Neural progenitor cell (in vitro differentiated cells): ENCODE results near the gene TSLP. TPM values are rescaled to one million over a fixed set of nuclear protein-coding genes. Genes with fewer than 3 reads are reported as not detected.
A peak's percentile ranks its signal among the peaks of the same experiment; 100 is the strongest.

Experiments used
- DNase-seq: peaks from one replicate; pipeline ENCODE4 v3.0.0-alpha.2; 2016; ENCODE audit warnings: low spot score
- H2AFZ ChIP-seq: fragments of 200-600 bp; sonication (generic); replicated peaks from 2 replicates; pipeline ENCODE4 v1.6.1; 2016; ENCODE audit warnings: antibody characterized with exemption
- H3F3A ChIP-seq: fragments of 200-600 bp; sonication (generic); 2 replicates; pipeline ENCODE4 v1.6.1; 2016; ENCODE audit warnings: antibody characterized with exemption, low read depth
- H3K27ac ChIP-seq: fragments of 200-600 bp; sonication (generic); 2 replicates; pipeline ENCODE4 v1.5.1; 2016; ENCODE audit warnings: mild to moderate bottlenecking
- H3K27me3 ChIP-seq: fragments of 200-600 bp; sonication (generic); 2 replicates; pipeline ENCODE4 v1.6.1; 2016; ENCODE audit warnings: mild to moderate bottlenecking, moderate library complexity
- H3K36me3 ChIP-seq: fragments of 200-600 bp; sonication (generic); 2 replicates; pipeline ENCODE4 v1.5.1; 2016
- H3K4me1 ChIP-seq: fragments of 200-600 bp; sonication (generic); 2 replicates; pipeline ENCODE4 v1.6.1; 2016; ENCODE audit warnings: mixed run types
- H3K4me2 ChIP-seq: fragments of 200-600 bp; sonication (generic); 2 replicates; pipeline ENCODE4 v1.6.1; 2016
- H3K4me3 ChIP-seq: fragments of 200-600 bp; sonication (generic); 2 replicates; pipeline ENCODE4 v1.5.1; 2016
- H3K79me2 ChIP-seq: fragments of 200-600 bp; sonication (generic); 2 replicates; pipeline ENCODE4 v1.6.1; 2016; ENCODE audit warnings: low read depth
- H3K9ac ChIP-seq: fragments of 200-600 bp; sonication (generic); 2 replicates; pipeline ENCODE4 v1.6.1; 2016
- H3K9me3 ChIP-seq: fragments of 200-600 bp; sonication (generic); 2 replicates; pipeline ENCODE4 v1.5.1; 2016; ENCODE audit warnings: low read depth
- H4K20me1 ChIP-seq: fragments of 200-600 bp; sonication (generic); 2 replicates; pipeline ENCODE4 v1.6.1; 2016; ENCODE audit warnings: low read depth
- H3K27ac Mint-ChIP-seq: 3 replicates; pipeline ENCODE4 v1.8.0; 2021; ENCODE audit warnings: mixed read lengths
- H3K27me3 Mint-ChIP-seq: 2 replicates; pipeline ENCODE4 v1.8.0; 2022; ENCODE audit warnings: low read depth, mild to moderate bottlenecking, inconsistent platforms, moderate library complexity, mixed read lengths; ENCODE audit not compliant: insufficient read depth
- H3K36me3 Mint-ChIP-seq: 3 replicates; pipeline ENCODE4 v1.8.0; 2021; ENCODE audit warnings: mixed read lengths
- H3K4me1 Mint-ChIP-seq: 3 replicates; pipeline ENCODE4 v1.8.0; 2021; ENCODE audit warnings: mixed read lengths
- H3K4me3 Mint-ChIP-seq: 3 replicates; pipeline ENCODE4 v1.8.0; 2021; ENCODE audit warnings: mild to moderate bottlenecking, moderate library complexity, mixed read lengths
- H3K9me3 Mint-ChIP-seq: 3 replicates; pipeline ENCODE4 v1.8.0; 2020; ENCODE audit warnings: mixed read lengths
- CTCF ChIP-seq: fragments of 200-600 bp; sonication (generic); IDR thresholded peaks from 2 replicates; pipeline ENCODE4 v1.5.1; 2017; ENCODE audit warnings: antibody characterized with exemption, mild to moderate bottlenecking
- EZH2 ChIP-seq: fragments of 200-600 bp; sonication (generic); IDR thresholded peaks from 2 replicates; pipeline ENCODE4 v1.6.1; 2017; ENCODE audit warnings: antibody characterized with exemption, mild to moderate bottlenecking, moderate library complexity
- EZH2phosphoT487 ChIP-seq: fragments of 200-600 bp; sonication (generic); IDR thresholded peaks from 2 replicates; pipeline ENCODE4 v1.6.1; 2017; ENCODE audit warnings: antibody characterized with exemption
- total RNA-seq: library from RNA; depleted of rRNA; stranded (reverse); fragments of >200 nt; gene quantifications from 2 replicates; pipeline ENCODE4 v1.2.3, GENCODE V29; 2015; ENCODE audit warnings: low replicate concordance

The TSLP gene
- total RNA-seq, 1 donor from 2014 or later, result not detected

GRCh38 chr5:111069839-111070238 lies 1.7 kb upstream of the TSLP start:
- no peak overlapping the region for H3K27ac Mint-ChIP-seq
- peak overlapping the region; percentile 42 for H3K4me3 ChIP-seq
- H4K20me1 ChIP-seq, result peaks cover 13% of the 10 kb centered on the region
- no peak overlapping the region for H3K9ac ChIP-seq
- H3K79me2 ChIP-seq, result no peaks in the 10 kb centered on the region
- H3K4me2 ChIP-seq, result peak overlapping the region; percentile 79
- no peak overlapping the region for H3K27ac ChIP-seq
- no peak for DNase-seq
- H3K9me3 Mint-ChIP-seq, result no peaks in the 10 kb centered on the region
- no peaks in the 10 kb centered on the region for H3K4me1 ChIP-seq
- no peaks in the 10 kb centered on the region for H3K36me3 ChIP-seq
- H3K27me3 Mint-ChIP-seq, result peaks cover 41% of the 10 kb centered on the region
- peaks cover 10% of the 10 kb centered on the region for H3K4me1 Mint-ChIP-seq
- peak overlapping the region; percentile 82 for H3K4me3 Mint-ChIP-seq
- H3K27me3 ChIP-seq, result peaks cover 80% of the 10 kb centered on the region
- H3K36me3 Mint-ChIP-seq, result no peaks in the 10 kb centered on the region
- no peaks in the 10 kb centered on the region for H3K9me3 ChIP-seq
- TF ChIP-seq CTCF, result no peak
- TF ChIP-seq EZH2, result no peak
- no peak for TF ChIP-seq EZH2phosphoT487
- peaks cover 4% of the 10 kb centered on the region for H3F3A ChIP-seq
- peak overlapping the region; percentile 93 for H2AFZ ChIP-seq

GRCh38 chr5:111070272-111071134 lies 1.0 kb upstream of the TSLP start:
- Histone ChIP-seq H3K27ac (no peak overlapping the region), H3K79me2 (no peaks in the 10 kb centered on the region), H3K4me1 (no peaks in the 10 kb centered on the region), H3K9ac (no peak overlapping the region), H3K9me3 (no peaks in the 10 kb centered on the region), H3K4me2 (peak overlapping the region; percentile 79), H3K27me3 (peaks cover 86% of the 10 kb centered on the region), H3K4me3 (peak overlapping the region; percentile 42), H3F3A (peaks cover 4% of the 10 kb centered on the region), H3K36me3 (no peaks in the 10 kb centered on the region), H4K20me1 (peaks cover 13% of the 10 kb centered on the region), H2AFZ (peak overlapping the region; percentile 93)
- peak; percentile 70 for TF ChIP-seq EZH2phosphoT487
- TF ChIP-seq CTCF, result peak; percentile 25
- TF ChIP-seq EZH2, result peak; percentile 78
- peaks cover 10% of the 10 kb centered on the region for H3K4me1 Mint-ChIP-seq
- no peaks in the 10 kb centered on the region for H3K9me3 Mint-ChIP-seq
- H3K4me3 Mint-ChIP-seq, result peak overlapping the region; percentile 82
- no peaks in the 10 kb centered on the region for H3K36me3 Mint-ChIP-seq
- DNase-seq, result peak; percentile 90
- peaks cover 42% of the 10 kb centered on the region for H3K27me3 Mint-ChIP-seq
- H3K27ac Mint-ChIP-seq, result no peak overlapping the region

- no peaks in the 10 kb centered on the region for H3K9me3 ChIP-seq
- H3K9me3 Mint-ChIP-seq, result no peaks in the 10 kb centered on the region
- H3K27me3 Mint-ChIP-seq, result peaks cover 44% of the 10 kb centered on the region
- H3K27me3 ChIP-seq, result peaks cover 83% of the 10 kb centered on the region
- H2AFZ ChIP-seq, result peak overlapping the region; percentile 86
- TF ChIP-seq EZH2 (peak; percentile 73), EZH2phosphoT487 (no peak)
- H3K27ac ChIP-seq, result no peak overlapping the region
- no peaks in the 10 kb centered on the region for H3K79me2 ChIP-seq
- no peak overlapping the region for H3K27ac Mint-ChIP-seq
- H3K4me3 ChIP-seq, result peak overlapping the region; percentile 51
- H3K36me3 Mint-ChIP-seq, result no peaks in the 10 kb centered on the region
- H3K36me3 ChIP-seq, result no peaks in the 10 kb centered on the region
- peak overlapping the region; percentile 91 for H3K4me3 Mint-ChIP-seq
- peaks cover 13% of the 10 kb centered on the region for H4K20me1 ChIP-seq
- H3K9ac ChIP-seq, result no peak overlapping the region
- H3F3A ChIP-seq, result peaks cover 4% of the 10 kb centered on the region
- DNase-seq, result peak; percentile 74
- no peaks in the 10 kb centered on the region for H3K4me1 ChIP-seq
- H3K4me2 ChIP-seq, result peak overlapping the region; percentile 82
- peaks cover 10% of the 10 kb centered on the region for H3K4me1 Mint-ChIP-seq
Measured at GRCh38 chr5:111072949-111073682, 1.6 kb downstream of the TSLP start.
